A549 (cell line): ENCODE measurements around the gene SHANK1.

Source experiments
- CEBPB ChIP-seq, 2 experiments: fragments of >200 bp in 1 of 2; sonication (Bioruptor Twin) in 1 of 2; formaldehyde crosslinking in 1 of 2; IDR thresholded peaks; 2 replicates each; pipeline ENCODE4 v1.6.1; 2012 to 2016
- EP300 ChIP-seq, 2 experiments: fragments of >200 bp; sonication (Bioruptor Twin); formaldehyde crosslinking; IDR thresholded peaks; 2 replicates in 1 of 2; 3 replicates in 1 of 2; pipeline ENCODE4 v1.6.1; 2016 to 2017
- GATA3 ChIP-seq: IDR thresholded peaks from 2 replicates; pipeline ENCODE4 v1.6.1; 2012; ENCODE audit warnings: borderline replicate concordance
- HOXA7 ChIP-seq: fragments of 250-450 bp; sonication (Bioruptor Pico); IDR thresholded peaks from 2 replicates; pipeline ENCODE4 v1.5.0; 2020; ENCODE audit warnings: mild to moderate bottlenecking, moderate library complexity
- TF ChIP-seq, protein P1 (sequence below): fragments of >200 bp; sonication (Bioruptor Twin); formaldehyde crosslinking; IDR thresholded peaks from 3 replicates; pipeline ENCODE4 v1.5.1; 2016
- TF ChIP-seq, protein P2 (sequence below): IDR thresholded peaks from 2 replicates; pipeline ENCODE4 v1.6.1; 2012

DNA sequence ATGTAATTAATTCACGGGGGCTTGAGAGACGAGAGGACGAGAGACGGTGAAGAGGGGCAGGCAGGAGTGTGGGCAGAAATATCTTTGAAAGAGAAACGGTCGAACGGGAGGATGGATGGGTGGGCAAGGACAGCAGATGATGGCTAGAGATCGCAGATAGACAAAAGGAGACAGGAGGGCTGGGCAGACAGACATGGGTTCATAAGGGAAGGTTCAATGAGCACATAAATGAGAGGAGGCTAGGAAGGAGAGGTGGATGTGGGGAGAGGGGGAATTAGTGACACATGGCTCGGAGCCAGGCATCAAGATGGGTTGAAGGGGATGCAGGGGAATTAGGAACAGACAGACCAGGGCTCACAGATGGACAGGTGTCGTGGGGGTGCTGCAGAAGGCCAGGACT lies 81.0 kb downstream of the SHANK1 start:
- no peak for TF ChIP-seq GATA3
- TF ChIP-seq, protein P1, sequence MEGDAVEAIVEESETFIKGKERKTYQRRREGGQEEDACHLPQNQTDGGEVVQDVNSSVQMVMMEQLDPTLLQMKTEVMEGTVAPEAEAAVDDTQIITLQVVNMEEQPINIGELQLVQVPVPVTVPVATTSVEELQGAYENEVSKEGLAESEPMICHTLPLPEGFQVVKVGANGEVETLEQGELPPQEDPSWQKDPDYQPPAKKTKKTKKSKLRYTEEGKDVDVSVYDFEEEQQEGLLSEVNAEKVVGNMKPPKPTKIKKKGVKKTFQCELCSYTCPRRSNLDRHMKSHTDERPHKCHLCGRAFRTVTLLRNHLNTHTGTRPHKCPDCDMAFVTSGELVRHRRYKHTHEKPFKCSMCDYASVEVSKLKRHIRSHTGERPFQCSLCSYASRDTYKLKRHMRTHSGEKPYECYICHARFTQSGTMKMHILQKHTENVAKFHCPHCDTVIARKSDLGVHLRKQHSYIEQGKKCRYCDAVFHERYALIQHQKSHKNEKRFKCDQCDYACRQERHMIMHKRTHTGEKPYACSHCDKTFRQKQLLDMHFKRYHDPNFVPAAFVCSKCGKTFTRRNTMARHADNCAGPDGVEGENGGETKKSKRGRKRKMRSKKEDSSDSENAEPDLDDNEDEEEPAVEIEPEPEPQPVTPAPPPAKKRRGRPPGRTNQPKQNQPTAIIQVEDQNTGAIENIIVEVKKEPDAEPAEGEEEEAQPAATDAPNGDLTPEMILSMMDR: no peak
- TF ChIP-seq, protein P2, sequence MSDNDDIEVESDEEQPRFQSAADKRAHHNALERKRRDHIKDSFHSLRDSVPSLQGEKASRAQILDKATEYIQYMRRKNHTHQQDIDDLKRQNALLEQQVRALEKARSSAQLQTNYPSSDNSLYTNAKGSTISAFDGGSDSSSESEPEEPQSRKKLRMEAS: no peak
- no peak for TF ChIP-seq HOXA7
- TF ChIP-seq CEBPB (IDR thresholded peaks at IDR 0.05): no peak
- no peak for TF ChIP-seq EP300 (IDR thresholded peaks at IDR 0.05)
